C4-2B (cell line): ENCODE data around the gene PARD3.

Experiments used
- ZFX ChIP-seq: fragments of 450-650 bp; IDR thresholded peaks from 2 replicates; pipeline ENCODE4 v1.6.1; 2017
- TF ChIP-seq, protein P1 (sequence below): fragments of 450-650 bp; conservative IDR thresholded peaks from 2 replicates; pipeline ENCODE4 v1.5.1; 2017; ENCODE audit warnings: mild to moderate bottlenecking

DNA sequence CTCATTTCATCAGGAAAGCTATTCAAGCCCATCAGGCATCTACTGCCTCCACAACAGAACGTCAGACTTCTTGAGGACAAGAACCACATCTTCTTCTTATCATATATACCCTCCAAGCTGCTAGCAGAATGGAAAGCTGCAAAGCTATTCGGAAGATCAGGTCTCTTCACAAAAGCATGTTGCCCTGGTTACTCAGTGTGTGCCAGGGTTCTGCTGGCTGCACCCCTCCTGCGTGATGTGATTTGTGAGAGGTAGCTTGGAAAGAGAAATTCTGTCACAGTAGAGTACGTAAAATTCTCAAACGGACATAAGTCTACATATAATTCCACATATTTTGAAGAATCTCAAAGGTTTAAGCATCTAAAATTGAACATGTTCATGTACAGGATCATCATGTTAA is 681.7 kb downstream of the PARD3 start:
- TF ChIP-seq, protein P1, sequence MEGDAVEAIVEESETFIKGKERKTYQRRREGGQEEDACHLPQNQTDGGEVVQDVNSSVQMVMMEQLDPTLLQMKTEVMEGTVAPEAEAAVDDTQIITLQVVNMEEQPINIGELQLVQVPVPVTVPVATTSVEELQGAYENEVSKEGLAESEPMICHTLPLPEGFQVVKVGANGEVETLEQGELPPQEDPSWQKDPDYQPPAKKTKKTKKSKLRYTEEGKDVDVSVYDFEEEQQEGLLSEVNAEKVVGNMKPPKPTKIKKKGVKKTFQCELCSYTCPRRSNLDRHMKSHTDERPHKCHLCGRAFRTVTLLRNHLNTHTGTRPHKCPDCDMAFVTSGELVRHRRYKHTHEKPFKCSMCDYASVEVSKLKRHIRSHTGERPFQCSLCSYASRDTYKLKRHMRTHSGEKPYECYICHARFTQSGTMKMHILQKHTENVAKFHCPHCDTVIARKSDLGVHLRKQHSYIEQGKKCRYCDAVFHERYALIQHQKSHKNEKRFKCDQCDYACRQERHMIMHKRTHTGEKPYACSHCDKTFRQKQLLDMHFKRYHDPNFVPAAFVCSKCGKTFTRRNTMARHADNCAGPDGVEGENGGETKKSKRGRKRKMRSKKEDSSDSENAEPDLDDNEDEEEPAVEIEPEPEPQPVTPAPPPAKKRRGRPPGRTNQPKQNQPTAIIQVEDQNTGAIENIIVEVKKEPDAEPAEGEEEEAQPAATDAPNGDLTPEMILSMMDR: no peak
- TF ChIP-seq ZFX: no peak
